Measurements from ENCODE around the gene PLA2G2E.
"Not testable (repeated sequence)": the region's sequence is repeated elsewhere in the genome, so short reads cannot be mapped to it uniquely, and the experiment has no call there.

PLA2G2E gene

DNA sequence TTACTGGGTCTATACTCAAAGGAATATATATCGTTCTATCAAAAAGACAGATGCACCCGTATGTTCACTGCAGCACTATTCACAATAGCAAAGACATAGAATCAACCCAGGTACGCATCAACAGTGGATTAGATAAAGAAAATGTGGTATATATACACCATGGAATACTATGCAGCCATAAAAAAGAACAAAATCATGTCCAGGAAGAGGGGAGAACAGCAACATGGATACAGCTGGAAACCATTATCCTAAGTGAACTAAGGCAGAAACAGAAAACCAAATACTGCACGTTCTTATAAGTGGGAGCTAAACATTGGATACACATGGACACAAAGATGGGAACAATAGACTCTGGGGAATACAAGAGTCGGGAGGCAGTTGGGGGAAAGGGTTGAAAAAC is 42.6 kb downstream of the PLA2G2E start:
- DNase-seq, result not testable (repeated sequence)

GRCh38 chr1:19879661-19880060 is 43.8 kb downstream of the PLA2G2E start:
- DNase-seq, result no peak

DNA sequence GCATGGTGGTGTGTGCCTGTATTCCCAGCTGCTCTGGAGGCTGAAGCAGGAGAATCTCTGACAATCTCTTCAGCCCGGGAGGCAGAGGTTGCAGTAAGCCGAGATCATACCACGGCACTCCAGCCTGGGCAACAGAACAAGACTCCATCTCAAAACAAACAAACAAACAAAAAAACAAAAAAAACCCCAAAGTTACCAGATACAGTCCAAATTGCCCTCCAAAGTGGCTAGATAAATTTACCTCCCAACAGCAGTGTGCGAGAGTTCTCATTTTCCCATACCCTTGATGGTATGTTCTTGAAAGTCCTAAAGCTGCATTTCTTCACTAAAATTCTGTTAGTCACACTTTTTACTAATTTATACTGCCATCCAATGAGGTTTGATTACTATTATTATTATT is 44.2 kb downstream of the PLA2G2E start:
- DNase-seq, result no peak

DNA sequence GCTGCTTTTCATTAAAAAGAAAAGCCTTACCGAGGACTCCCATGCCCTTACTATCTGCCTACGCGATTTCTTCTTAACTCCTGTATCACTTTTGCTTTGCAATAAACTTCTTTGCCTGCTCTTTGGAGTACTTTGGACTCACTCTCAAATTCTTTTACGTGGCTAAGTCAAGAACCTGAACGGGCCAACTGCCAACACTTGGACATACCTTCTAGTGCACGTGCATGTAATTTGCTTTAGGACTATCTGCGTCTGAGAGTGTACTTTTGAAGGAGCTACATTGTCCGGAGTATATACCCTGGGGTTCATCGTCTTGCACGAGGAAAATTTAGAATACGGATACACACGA is 44.8 kb downstream of the PLA2G2E start:
- no peak for DNase-seq

DNA sequence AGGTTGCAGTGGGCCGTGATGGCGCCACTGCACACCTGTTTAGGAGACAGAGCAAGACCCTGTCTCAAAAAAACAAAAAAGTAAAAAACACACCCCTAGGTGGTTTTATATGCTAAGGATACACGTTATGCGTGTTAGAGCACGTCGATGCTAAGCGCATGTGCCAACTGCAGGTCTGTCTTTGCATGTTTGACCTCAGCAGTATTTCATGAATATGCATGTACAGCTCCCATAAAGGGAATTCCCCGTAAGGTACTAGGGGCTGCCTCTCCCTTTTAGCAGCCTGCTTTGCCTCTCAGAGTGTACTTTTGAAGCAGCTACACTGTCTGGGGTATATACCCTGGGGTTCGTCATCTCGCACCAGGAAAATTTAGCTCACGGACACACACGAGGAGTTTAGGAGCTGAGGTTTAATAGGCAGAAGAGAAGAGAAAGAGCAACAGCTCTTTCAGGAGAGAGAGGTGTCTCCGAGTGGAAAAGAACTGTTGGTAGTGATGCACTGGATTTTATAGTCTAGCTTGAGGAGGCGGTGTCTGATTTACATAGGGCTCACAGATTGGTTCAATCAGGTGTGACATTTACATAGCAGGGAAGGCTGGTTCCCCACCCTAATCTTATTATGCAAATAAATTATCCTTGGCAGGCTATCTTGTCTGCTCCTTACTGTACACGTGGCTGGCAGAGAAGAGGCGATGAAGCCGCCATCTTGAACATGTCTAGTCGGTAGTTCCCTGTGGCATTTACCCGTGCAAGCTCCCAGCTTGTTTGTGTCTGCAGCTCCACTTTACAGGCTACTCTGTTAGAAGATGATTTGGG is 45.4 kb downstream of the PLA2G2E start:
- DNase-seq, result no peak

DNA sequence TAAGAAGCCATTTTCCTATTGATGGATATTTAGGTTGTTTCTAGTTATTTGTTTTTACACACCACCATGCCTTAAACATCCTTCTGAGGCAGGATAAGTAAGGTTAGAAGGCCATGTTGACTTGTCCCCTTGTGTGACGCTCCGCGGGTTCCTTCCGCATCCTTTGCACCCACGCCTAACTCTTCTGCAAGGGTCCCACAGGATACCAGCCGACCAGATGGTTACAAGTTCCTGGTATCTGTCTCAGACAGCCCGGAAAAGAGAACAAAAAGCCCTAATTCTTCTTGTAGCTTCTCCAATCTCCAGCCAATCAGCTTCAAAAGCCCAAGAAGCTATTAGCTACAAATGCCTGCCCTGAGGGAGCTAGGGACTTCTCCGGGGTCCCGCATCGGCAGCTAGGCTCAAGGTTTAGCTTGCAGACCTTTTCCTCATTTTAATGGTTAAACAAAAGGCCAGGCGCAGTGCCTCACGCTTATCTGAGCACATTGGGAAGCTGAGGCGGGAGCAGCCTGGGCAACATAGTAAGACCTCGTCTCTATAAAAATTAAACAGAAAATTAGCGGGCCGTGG is 46.2 kb downstream of the PLA2G2E start:
- DNase-seq, result no peak

- DNase-seq, result no peak
These were observed 51.2 kb downstream of the PLA2G2E start for GRCh38 chr1:19872190-19872589.
